ENCODE results near the gene TTC9B.

Gene TTC9B

GRCh38 chr19:40217934-40218890, at the start of gene TTC9B:
Gene TTC9B (minus strand): TSS chr19:40218384. CDS start chr19:40218381, 3 bp downstream.
- peak within 1 kb of the TSS; percentile 66 for H3K27ac ChIP-seq
- no peak for TF ChIP-seq CTCF (conservative IDR thresholded peaks at IDR 0.05)

GRCh38 chr19:40267601-40267997, 49.4 kb upstream of the TTC9B start:
- H3K27ac ChIP-seq = no peak overlapping the region

GRCh38 chr19:40266912-40267600, 48.9 kb upstream of the TTC9B start:
- no peak for TF ChIP-seq CTCF (conservative IDR thresholded peaks at IDR 0.05)
- H3K27ac ChIP-seq = no peak overlapping the region

More at GRCh38 chr19:40267601-40267997, 49.4 kb upstream of the TTC9B start:
- TF ChIP-seq CTCF (conservative IDR thresholded peaks at IDR 0.05) = no peak

GRCh38 chr19:40266119-40266518, 47.9 kb upstream of the TTC9B start:
- H3K27ac ChIP-seq = no peak overlapping the region
- TF ChIP-seq CTCF (conservative IDR thresholded peaks at IDR 0.05) = no peak

GRCh38 chr19:40265763-40266099, 47.5 kb upstream of the TTC9B start:
- no peak for TF ChIP-seq CTCF (conservative IDR thresholded peaks at IDR 0.05)
- no peak overlapping the region for H3K27ac ChIP-seq

GRCh38 chr19:40265055-40265762, 47.0 kb upstream of the TTC9B start:
- H3K27ac ChIP-seq = no peak overlapping the region

More at GRCh38 chr19:40265055-40265762, 47.0 kb upstream of the TTC9B start:
- no peak for TF ChIP-seq CTCF (conservative IDR thresholded peaks at IDR 0.05)

All from VCaP (cell line).